Measurements from ENCODE around the gene CD47. TPM values are rescaled to one million over a fixed set of nuclear protein-coding genes. Genes with fewer than 3 reads are reported as not detected.

CD47 gene
- total RNA-seq, 1 experiment from 2014 or later: 16.3 TPM

DNA sequence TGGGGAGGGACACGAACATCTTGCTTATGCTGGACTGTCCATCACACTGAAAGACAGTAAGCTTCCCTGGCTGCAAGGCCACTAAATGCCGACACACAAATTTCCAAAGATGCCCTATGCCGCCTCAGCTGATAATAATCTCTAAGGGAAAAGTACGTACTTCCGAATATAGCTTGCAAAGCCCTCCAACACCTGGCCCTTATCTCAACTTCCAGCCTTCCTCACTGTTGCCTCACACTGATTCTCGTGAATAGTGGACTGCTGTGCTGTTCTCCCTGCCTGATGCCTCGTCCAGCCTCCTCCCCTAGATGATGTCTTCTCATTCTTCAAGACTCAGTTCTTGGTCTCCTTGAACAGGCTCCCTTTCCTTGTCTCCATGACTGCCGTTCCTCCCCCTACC is 72.3 kb downstream of the CD47 start:
- Mint-ChIP-seq H3K4me3 (no peak overlapping the region), H3K9me3 (peaks cover 6% of the 10 kb centered on the region), H3K4me1 (peaks cover 47% of the 10 kb centered on the region), H3K36me3 (no peaks in the 10 kb centered on the region), H3K27ac (no peak overlapping the region), H3K27me3 (ENCODE audit: low read depth) (peaks cover 3% of the 10 kb centered on the region; the same call in 1 of the 2 replicates)
- TF ChIP-seq TEAD1 (CRISPR knock-in tag; IDR thresholded peaks at IDR 0.05) (no peak), ZNF138 (CRISPR knock-in tag; conservative IDR thresholded peaks at IDR 0.05) (no peak), GABPB1 (CRISPR knock-in tag; IDR thresholded peaks at IDR 0.05) (no peak), FOXK1 (CRISPR knock-in tag; IDR thresholded peaks at IDR 0.05) (no peak), FOXP1 (CRISPR knock-in tag; IDR thresholded peaks at IDR 0.05; ENCODE audit: borderline replicate concordance) (no peak), ELF4 (CRISPR knock-in tag; IDR thresholded peaks at IDR 0.05; ENCODE audit: low read depth) (no peak), IRF2 (CRISPR knock-in tag; IDR thresholded peaks at IDR 0.05; ENCODE audit: borderline replicate concordance, low read depth) (no peak), SOX15 (CRISPR knock-in tag; IDR thresholded peaks at IDR 0.05) (no peak), GRHL2 (CRISPR knock-in tag; IDR thresholded peaks at IDR 0.05; ENCODE audit: insufficient replicate concordance, severe bottlenecking) (no peak), OVOL2 (CRISPR knock-in tag; IDR thresholded peaks at IDR 0.05; ENCODE audit: borderline replicate concordance) (no peak), ZNF219 (CRISPR knock-in tag; IDR thresholded peaks at IDR 0.05; ENCODE audit: borderline replicate concordance) (no peak), ESRRA (CRISPR knock-in tag; IDR thresholded peaks at IDR 0.05; ENCODE audit: borderline replicate concordance) (no peak)
- TF ChIP-seq, protein P1, sequence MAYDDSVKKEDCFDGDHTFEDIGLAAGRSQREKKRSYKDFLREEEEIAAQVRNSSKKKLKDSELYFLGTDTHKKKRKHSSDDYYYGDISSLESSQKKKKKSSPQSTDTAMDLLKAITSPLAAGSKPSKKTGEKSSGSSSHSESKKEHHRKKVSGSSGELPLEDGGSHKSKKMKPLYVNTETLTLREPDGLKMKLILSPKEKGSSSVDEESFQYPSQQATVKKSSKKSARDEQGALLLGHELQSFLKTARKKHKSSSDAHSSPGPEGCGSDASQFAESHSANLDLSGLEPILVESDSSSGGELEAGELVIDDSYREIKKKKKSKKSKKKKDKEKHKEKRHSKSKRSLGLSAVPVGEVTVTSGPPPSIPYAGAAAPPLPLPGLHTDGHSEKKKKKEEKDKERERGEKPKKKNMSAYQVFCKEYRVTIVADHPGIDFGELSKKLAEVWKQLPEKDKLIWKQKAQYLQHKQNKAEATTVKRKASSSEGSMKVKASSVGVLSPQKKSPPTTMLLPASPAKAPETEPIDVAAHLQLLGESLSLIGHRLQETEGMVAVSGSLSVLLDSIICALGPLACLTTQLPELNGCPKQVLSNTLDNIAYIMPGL (CRISPR knock-in tag; IDR thresholded peaks at IDR 0.05): no peak
- TF ChIP-seq, protein P2, sequence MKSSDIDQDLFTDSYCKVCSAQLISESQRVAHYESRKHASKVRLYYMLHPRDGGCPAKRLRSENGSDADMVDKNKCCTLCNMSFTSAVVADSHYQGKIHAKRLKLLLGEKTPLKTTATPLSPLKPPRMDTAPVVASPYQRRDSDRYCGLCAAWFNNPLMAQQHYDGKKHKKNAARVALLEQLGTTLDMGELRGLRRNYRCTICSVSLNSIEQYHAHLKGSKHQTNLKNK (CRISPR knock-in tag; IDR thresholded peaks at IDR 0.05): no peak
- TF ChIP-seq, protein P3, sequence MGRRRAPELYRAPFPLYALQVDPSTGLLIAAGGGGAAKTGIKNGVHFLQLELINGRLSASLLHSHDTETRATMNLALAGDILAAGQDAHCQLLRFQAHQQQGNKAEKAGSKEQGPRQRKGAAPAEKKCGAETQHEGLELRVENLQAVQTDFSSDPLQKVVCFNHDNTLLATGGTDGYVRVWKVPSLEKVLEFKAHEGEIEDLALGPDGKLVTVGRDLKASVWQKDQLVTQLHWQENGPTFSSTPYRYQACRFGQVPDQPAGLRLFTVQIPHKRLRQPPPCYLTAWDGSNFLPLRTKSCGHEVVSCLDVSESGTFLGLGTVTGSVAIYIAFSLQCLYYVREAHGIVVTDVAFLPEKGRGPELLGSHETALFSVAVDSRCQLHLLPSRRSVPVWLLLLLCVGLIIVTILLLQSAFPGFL (CRISPR knock-in tag; IDR thresholded peaks at IDR 0.05; ENCODE audit: borderline replicate concordance): no peak
- TF ChIP-seq, protein P4, sequence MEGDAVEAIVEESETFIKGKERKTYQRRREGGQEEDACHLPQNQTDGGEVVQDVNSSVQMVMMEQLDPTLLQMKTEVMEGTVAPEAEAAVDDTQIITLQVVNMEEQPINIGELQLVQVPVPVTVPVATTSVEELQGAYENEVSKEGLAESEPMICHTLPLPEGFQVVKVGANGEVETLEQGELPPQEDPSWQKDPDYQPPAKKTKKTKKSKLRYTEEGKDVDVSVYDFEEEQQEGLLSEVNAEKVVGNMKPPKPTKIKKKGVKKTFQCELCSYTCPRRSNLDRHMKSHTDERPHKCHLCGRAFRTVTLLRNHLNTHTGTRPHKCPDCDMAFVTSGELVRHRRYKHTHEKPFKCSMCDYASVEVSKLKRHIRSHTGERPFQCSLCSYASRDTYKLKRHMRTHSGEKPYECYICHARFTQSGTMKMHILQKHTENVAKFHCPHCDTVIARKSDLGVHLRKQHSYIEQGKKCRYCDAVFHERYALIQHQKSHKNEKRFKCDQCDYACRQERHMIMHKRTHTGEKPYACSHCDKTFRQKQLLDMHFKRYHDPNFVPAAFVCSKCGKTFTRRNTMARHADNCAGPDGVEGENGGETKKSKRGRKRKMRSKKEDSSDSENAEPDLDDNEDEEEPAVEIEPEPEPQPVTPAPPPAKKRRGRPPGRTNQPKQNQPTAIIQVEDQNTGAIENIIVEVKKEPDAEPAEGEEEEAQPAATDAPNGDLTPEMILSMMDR (IDR thresholded peaks at IDR 0.05): no peak
- TF ChIP-seq, protein P5, sequence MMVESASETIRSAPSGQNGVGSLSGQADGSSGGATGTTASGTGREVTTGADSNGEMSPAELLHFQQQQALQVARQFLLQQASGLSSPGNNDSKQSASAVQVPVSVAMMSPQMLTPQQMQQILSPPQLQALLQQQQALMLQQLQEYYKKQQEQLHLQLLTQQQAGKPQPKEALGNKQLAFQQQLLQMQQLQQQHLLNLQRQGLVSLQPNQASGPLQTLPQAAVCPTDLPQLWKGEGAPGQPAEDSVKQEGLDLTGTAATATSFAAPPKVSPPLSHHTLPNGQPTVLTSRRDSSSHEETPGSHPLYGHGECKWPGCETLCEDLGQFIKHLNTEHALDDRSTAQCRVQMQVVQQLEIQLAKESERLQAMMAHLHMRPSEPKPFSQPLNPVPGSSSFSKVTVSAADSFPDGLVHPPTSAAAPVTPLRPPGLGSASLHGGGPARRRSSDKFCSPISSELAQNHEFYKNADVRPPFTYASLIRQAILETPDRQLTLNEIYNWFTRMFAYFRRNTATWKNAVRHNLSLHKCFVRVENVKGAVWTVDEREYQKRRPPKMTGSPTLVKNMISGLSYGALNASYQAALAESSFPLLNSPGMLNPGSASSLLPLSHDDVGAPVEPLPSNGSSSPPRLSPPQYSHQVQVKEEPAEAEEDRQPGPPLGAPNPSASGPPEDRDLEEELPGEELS (CRISPR knock-in tag; IDR thresholded peaks at IDR 0.05): no peak
- TF ChIP-seq, protein P6, sequence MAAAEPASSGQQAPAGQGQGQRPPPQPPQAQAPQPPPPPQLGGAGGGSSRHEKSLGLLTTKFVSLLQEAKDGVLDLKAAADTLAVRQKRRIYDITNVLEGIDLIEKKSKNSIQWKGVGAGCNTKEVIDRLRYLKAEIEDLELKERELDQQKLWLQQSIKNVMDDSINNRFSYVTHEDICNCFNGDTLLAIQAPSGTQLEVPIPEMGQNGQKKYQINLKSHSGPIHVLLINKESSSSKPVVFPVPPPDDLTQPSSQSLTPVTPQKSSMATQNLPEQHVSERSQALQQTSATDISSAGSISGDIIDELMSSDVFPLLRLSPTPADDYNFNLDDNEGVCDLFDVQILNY (CRISPR knock-in tag; IDR thresholded peaks at IDR 0.05): no peak
- TF ChIP-seq, protein P7, sequence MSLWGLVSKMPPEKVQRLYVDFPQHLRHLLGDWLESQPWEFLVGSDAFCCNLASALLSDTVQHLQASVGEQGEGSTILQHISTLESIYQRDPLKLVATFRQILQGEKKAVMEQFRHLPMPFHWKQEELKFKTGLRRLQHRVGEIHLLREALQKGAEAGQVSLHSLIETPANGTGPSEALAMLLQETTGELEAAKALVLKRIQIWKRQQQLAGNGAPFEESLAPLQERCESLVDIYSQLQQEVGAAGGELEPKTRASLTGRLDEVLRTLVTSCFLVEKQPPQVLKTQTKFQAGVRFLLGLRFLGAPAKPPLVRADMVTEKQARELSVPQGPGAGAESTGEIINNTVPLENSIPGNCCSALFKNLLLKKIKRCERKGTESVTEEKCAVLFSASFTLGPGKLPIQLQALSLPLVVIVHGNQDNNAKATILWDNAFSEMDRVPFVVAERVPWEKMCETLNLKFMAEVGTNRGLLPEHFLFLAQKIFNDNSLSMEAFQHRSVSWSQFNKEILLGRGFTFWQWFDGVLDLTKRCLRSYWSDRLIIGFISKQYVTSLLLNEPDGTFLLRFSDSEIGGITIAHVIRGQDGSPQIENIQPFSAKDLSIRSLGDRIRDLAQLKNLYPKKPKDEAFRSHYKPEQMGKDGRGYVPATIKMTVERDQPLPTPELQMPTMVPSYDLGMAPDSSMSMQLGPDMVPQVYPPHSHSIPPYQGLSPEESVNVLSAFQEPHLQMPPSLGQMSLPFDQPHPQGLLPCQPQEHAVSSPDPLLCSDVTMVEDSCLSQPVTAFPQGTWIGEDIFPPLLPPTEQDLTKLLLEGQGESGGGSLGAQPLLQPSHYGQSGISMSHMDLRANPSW (CRISPR knock-in tag; conservative IDR thresholded peaks at IDR 0.05; ENCODE audit: low read depth): no peak
- TF ChIP-seq, protein P8, sequence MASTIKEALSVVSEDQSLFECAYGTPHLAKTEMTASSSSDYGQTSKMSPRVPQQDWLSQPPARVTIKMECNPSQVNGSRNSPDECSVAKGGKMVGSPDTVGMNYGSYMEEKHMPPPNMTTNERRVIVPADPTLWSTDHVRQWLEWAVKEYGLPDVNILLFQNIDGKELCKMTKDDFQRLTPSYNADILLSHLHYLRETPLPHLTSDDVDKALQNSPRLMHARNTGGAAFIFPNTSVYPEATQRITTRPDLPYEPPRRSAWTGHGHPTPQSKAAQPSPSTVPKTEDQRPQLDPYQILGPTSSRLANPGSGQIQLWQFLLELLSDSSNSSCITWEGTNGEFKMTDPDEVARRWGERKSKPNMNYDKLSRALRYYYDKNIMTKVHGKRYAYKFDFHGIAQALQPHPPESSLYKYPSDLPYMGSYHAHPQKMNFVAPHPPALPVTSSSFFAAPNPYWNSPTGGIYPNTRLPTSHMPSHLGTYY (CRISPR knock-in tag; IDR thresholded peaks at IDR 0.05): no peak
- ChIA-PET POLR2A (no interaction called here), CTCF (no interaction called here)
- ATAC-seq: no peak
- DNase-seq (ENCODE audit: low spot score): no peak
